Activated CD8-positive, alpha-beta memory T cell treated with anti-CD3 and anti-CD28 coated beads, Interleukin-2, amount 50 U/mL, for 48 hours (primary cell): ENCODE results near the gene MARK3.
"Not testable (repeated sequence)": the region's sequence is repeated elsewhere in the genome, so short reads cannot be mapped to it uniquely, and the experiment has no call there.

Experiments used
- DNase-seq: peaks from one replicate; pipeline ENCODE4 v3.0.0-alpha.2; 2020

The MARK3 gene

GRCh38 chr14:103385152-103385928 is at the start of gene MARK3:
Gene MARK3 (plus strand): TSS chr14:103385415. CDS start chr14:103386030, 615 bp downstream.
- DNase-seq: peak; percentile 97

- no peak for DNase-seq
Measured at GRCh38 chr14:103336191-103336590, 49.0 kb upstream of the MARK3 start.

GRCh38 chr14:103337794-103338193 is 47.4 kb upstream of the MARK3 start:
- no peak for DNase-seq

- DNase-seq: no peak
Measured at GRCh38 chr14:103339561-103339960, 45.7 kb upstream of the MARK3 start.

GRCh38 chr14:103340480-103341212 is 44.6 kb upstream of the MARK3 start:
- no peak for DNase-seq

DNA sequence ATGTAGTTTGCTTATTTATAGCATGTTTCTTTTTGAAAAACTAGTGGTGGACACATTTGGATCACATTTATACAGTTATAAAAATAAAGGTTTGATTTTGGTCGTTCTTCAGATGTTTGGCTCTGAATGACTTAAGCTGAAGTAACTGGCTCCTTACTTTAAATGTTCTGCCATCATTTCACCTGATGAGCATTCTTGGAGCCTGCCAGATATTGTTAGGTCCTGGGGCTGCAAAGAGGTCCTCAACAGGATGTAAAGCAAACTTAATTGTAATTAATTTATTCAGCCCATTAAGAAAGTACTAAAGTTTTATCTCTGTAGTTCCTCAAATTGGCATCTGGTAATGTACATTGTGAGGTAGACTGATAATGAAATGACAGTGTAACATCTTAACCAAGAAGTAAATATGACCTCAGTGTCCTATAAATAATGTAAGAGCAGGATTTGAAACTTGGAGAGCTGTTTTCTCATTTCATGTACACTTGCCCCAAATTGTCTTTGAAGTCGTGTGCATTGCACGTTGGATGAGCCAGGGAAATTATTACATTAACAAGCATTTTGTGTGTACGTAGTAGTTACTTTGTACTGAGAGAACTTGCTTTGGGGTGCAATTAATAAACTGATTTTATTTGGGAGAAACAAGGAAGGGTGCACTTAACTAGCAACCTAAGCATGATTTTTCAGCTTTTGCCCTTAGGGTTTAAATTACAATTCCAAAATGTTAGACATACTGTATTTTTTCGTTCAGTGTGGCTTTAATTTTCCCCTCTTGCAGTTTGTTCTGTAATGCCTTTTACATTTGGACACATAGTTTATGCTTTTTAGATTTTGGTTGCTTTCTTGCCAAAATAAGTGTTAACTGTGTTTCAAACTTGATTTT is 43.7 kb upstream of the MARK3 start:
- DNase-seq: no peak

DNA sequence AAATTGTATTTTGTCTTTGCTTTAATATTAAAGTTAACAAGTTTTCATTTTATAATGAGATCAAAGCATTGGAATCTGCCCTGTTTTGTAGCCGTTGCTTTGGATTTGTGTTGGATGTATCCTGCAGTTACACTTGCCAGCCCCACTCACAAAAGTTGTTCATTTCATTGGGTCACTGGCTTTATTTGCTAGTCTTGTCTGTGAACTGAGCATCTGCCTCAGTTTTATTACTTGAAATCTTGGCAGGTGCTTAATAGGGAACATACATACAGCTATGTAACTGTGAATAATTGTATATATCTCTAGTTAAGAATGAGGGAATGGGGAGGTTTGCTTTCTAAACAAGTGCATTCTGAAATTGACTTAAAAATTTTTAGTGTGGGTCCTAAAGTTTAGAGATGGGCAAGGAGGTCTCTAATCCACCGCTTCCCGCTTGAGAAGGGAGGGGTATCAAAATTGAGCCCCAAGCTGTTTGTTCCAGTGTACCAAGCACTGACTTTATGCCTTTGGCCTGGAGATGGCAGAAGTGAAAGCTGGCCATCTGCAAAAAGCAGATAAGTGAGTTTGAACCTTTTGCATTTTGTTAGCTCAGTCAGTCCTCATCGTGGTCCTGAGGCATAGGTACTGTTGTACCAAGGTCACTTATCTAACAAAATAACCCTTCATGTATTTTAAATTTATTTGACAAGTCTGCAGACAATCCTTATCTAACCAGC is 41.9 kb upstream of the MARK3 start:
- DNase-seq: no peak

GRCh38 chr14:103343905-103344797 is 41.1 kb upstream of the MARK3 start:
- DNase-seq: no peak

- DNase-seq: no peak
Measured at GRCh38 chr14:103346286-103346685, 38.9 kb upstream of the MARK3 start.

DNA sequence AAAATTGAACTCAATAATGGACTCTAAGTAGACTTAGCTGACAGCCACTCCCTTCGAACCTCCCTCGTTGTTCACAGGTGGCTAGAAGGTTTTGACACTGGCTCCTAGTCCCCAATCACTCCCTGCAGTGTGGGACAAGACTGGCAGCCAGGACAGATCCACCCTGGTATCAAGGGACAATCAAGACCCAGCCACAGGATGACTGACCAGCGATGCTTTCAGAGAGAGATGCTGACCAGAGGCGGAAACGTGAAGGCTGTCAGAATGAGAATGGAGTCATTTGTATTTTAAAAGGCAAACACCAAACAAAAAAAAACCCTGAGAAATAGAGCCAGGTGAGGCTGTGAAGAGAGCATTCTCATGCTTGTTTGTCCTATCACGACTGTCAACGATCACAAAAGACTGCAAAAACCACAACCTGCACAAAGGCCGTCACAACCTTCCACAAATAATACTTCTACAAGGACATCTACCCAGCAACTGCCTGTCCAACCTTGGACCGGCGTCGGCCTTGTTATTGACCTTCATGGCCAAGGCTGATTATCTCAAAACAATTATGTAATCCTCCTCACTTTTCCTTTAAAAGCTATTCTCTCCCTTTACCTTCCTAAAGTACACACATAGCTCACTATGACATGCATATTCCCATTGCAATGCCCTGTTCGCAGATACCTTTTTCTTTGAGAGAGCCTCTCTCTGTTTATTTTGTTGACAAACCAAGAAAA is 38.0 kb upstream of the MARK3 start:
- no peak for DNase-seq

DNA sequence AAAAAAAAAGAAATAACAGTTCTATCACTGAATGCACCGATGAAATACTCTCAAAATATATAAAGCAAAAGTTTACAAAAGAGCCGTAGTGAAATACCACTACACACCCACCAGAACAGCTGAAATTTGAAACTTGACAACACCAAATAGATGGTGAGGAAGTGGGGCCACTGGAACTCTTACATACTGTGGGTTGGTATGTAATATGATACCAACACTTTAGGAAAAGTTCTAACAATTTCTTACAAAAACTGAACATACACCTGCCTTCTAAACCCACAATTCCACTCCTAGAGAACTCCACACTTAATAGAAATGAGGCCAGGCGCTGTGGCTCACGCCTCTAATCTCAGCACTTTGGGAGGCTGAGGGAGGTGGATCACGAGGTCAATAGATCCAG is 37.1 kb upstream of the MARK3 start:
- DNase-seq: no peak

DNA sequence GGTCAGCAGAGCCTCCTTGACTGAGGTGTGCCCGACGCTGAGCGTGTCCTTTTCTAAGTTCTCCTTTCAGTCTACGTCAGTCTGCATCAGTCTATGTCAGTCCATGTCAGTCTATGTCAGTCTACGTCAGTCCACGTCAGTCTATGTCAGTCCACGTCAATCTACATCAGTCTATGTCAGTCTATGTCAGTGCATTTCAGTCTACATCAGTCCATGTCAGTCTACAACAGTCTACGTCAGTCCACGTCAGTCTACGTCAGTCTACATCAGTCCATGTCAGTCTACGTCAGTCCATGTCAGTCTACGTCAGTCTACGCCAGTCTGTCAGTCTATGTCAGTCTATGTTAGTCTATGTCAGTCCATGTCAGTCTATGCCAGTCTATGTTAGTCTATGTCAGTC is 35.2 kb upstream of the MARK3 start:
- no peak for DNase-seq

- no peak for DNase-seq
Measured at GRCh38 chr14:103353362-103353761, 31.9 kb upstream of the MARK3 start.

DNA sequence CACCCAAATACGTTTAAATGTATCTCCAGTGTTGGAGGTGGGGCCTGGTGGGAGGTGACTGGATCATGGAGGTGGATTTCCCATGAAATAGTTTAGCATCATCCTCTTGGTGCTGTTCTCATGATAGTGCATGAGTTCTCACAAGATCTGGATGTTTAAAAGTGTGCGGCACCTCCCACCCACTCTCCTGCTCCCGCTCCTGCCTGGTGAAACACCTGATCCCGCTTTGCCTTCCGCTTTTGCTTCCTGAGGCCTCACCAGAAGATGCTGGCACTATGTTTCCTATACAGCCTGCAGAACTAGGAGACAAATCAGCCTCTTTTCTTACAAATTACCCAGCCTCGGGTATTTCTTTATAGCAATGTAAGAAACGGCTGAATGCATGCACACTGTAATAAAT is 31.1 kb upstream of the MARK3 start:
- DNase-seq: no peak

DNA sequence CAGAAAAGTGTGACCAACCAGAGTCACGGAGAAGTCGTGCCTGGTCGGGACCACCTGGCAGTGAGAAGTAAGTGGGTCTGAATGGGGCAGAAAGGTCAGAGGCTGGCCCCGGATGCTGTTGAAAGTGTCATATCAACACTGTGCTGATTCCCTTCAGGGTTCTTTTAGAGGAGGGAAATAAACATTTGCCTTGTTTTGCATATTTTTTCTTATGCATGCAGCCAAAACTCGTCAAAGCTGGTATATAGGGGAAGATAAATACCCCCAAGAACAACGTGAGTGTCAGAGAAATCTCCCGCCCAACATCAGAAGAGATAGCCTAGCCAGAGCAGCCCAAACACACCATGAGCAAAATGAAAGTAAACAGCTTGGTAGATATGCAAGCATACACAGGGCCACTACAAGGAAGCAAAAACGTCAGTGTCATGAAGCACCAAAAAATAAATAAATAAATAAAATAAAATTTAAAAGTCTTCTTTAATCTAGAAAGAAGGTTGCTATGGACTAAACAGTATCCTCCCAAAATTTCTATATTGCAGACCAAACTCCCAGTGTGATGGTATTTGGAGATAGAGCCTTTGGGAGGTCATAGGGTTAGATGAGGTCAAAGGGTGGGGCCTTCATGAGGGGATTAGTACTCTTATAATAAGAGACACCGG is 29.1 kb upstream of the MARK3 start:
- DNase-seq: no peak

- DNase-seq: not testable (repeated sequence)
Measured at GRCh38 chr14:103357552-103357951, 27.7 kb upstream of the MARK3 start.

DNA sequence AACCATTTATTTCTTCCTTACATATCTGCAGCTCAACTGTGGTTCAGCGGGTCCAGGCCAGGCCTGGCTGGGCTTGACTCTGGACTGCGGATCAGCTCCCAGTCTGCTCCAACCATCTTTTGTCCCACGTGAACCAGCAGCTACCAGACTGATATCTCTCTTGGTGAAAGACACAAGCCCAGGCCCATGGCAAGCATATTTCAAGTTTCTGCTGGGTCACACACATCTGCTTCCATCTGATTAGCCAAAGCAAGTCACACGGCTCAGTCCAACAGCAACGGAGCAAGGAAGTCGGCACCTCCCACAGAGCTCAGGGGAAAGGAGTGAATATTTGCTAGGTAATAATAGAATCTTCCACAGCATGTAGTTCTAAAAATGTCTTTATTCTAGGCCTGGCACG is 24.7 kb upstream of the MARK3 start:
- DNase-seq: no peak

DNA sequence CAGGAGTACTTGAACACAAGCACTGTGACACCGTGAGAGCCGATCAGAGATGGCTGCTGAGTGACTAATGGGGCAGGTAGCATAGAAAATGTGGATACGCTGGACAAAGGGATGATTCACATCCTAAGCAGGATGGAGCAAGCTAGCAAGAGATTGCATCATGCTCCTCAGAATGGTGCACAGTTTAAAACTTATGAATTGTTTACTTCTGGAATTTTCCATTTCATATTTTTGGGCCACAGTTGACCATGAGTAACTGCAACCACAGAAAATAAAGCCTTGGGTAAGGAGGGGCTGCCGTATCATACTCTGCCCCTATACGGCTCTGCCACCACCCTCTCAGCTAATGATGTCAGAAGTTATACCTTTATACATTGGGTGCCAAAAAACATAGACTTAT is 23.3 kb upstream of the MARK3 start:
- DNase-seq: no peak

- DNase-seq: no peak
Measured at GRCh38 chr14:103362780-103363179, 22.4 kb upstream of the MARK3 start.

- no peak for DNase-seq
Measured at GRCh38 chr14:103366741-103367140, 18.5 kb upstream of the MARK3 start.
